Activated CD4-positive, alpha-beta T cell treated with anti-CD3 and anti-CD28 coated beads, Interleukin-2, amount 10 ng/mL, durations not matched to agents 24 days and 14 days (primary cell): Measurements from ENCODE around the gene PIGH. TPM values are rescaled to one million over a fixed set of nuclear protein-coding genes. Genes with fewer than 3 reads are reported as not detected.

Experiments used
- DNase-seq: peaks from one replicate; pipeline ENCODE4 v3.0.0; 2022
- H3K27ac Mint-ChIP-seq: one replicate; pipeline ENCODE4 v1.8.0; 2022; ENCODE audit warnings: mild to moderate bottlenecking, mixed read lengths
- H3K27me3 Mint-ChIP-seq: one replicate; pipeline ENCODE4 v1.8.0; 2022; ENCODE audit warnings: mixed read lengths
- H3K36me3 Mint-ChIP-seq: one replicate; pipeline ENCODE4 v1.8.0; 2022; ENCODE audit warnings: low read depth, mild to moderate bottlenecking, mixed read lengths
- H3K4me1 Mint-ChIP-seq: one replicate; pipeline ENCODE4 v1.8.0; 2021; ENCODE audit warnings: mixed read lengths
- H3K4me3 Mint-ChIP-seq: one replicate; pipeline ENCODE4 v1.8.0; 2022; ENCODE audit warnings: mild to moderate bottlenecking, moderate library complexity, mixed read lengths
- H3K9me3 Mint-ChIP-seq: one replicate; pipeline ENCODE4 v1.8.0; 2021; ENCODE audit warnings: mixed read lengths
- intact Hi-C: fragments of 100-400 bp; cut with micrococcal nuclease; formaldehyde crosslinking; loops from one replicate; pipeline ENCODE4 v1.15.1; 2023
- total RNA-seq: library from RNA; stranded (reverse); gene quantifications from 2 replicates; pipeline ENCODE4 v1.2.3, GENCODE V29; 2022

Gene PIGH
- total RNA-seq, 1 donor from 2014 or later, result 21.2 TPM

- Mint-ChIP-seq H3K36me3 (no peaks in the 10 kb centered on the region), H3K27ac (no peak overlapping the region), H3K4me3 (no peak overlapping the region), H3K27me3 (no peaks in the 10 kb centered on the region), H3K9me3 (no peaks in the 10 kb centered on the region), H3K4me1 (peaks cover 11% of the 10 kb centered on the region)
- intact Hi-C loops, result no loop called here
- DNase-seq, result no peak
Observed at GRCh38 chr14:67564236-67564635, 35.8 kb downstream of the PIGH start.

DNA sequence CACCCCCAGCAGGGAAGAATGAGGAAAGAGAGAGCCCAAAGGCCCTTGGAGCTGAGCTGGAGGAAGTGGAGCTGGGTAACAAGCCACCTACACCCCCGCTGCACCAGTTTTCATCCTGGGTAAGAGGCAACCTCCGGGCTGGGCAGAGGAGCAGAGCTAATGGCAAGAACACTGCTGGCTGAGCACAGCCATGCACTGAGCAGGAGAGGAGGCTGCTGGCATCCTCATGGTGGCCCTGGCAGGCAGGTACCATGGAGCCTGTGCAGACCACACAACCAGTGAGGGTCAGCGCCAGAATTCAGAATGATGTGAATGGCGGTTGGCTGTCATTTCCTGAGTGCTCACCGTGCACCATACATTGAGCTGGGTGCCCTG, 37.3 kb downstream of the PIGH start:
- intact Hi-C loops, result no loop called here
- Mint-ChIP-seq H3K4me3 (no peak overlapping the region), H3K27ac (no peak overlapping the region), H3K4me1 (peaks cover 11% of the 10 kb centered on the region), H3K9me3 (no peaks in the 10 kb centered on the region), H3K36me3 (no peaks in the 10 kb centered on the region), H3K27me3 (peaks cover 4% of the 10 kb centered on the region)
- no peak for DNase-seq

DNA sequence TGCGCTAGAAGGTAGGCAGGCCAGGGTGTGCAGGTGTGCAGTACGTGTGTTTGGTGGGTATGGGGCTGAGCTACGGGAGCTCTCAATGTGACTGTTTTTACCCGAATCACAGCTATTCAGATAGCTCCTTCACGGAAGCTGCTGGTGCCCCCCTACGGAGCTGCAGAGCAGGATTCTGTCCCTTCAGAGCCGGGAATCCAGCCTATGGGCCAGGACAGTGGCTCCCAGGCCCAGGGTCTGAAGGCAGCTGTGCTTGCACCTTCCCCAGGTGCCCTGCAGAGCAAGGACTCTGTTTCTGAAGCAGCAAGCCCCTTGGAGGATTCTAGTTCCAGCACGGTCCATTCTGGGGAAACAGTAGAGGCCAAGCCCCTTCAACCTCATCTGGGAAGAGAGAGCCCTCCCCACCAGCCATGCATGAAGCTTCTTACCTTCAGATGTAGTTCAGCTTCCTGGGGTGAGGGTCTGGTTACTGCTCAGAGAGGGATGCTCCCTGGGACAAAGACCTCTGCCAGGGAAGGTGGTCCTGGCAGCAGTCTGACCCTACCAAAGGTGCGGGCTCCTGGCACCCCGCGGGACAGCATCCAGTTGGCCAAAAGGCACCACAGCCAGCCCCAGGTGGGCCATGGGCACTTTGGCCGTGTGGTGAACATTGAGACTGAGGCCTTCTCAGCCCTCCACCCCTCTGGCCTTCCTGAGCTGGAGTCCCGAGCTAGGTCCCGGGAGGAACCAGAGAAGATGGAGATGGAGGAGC, 37.9 kb downstream of the PIGH start:
- Mint-ChIP-seq H3K27me3 (peaks cover 4% of the 10 kb centered on the region), H3K4me1 (peaks cover 6% of the 10 kb centered on the region), H3K4me3 (no peak overlapping the region), H3K9me3 (no peaks in the 10 kb centered on the region), H3K36me3 (no peaks in the 10 kb centered on the region), H3K27ac (no peak overlapping the region)
- DNase-seq, result no peak
- intact Hi-C loops, result no loop called here

DNA sequence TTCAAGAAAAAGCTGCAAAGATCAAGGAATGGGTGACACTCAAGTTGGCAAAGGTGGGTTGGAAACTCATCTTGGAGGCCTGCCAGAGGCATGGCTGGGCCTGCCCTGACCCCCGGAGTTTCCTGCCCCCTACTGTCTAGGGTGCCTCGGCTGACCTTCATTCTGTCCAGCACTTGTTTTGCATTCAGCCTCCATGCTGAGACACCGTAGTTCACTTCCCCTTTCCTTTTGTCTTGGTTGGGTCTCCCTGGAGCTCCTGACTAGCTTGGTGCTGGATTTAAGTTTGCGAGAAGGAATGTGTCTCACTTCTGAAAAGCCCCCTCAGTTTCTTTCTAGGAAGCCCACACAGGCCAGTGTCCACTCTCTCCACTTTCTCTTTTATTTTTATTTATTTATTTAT, 40.4 kb downstream of the PIGH start:
- H3K27me3 Mint-ChIP-seq, result peaks cover 6% of the 10 kb centered on the region
- no peak overlapping the region for H3K27ac Mint-ChIP-seq
- H3K36me3 Mint-ChIP-seq, result no peaks in the 10 kb centered on the region
- intact Hi-C loops, result no loop called here
- no peak for DNase-seq
- no peaks in the 10 kb centered on the region for H3K9me3 Mint-ChIP-seq
- peaks cover 2% of the 10 kb centered on the region for H3K4me1 Mint-ChIP-seq
- H3K4me3 Mint-ChIP-seq, result no peak overlapping the region

- Mint-ChIP-seq H3K4me3 (no peak overlapping the region), H3K4me1 (peaks cover 2% of the 10 kb centered on the region), H3K27ac (no peak overlapping the region), H3K36me3 (no peaks in the 10 kb centered on the region), H3K27me3 (peaks cover 6% of the 10 kb centered on the region), H3K9me3 (no peaks in the 10 kb centered on the region)
- intact Hi-C loops, result no loop called here
- DNase-seq, result no peak
Observed at GRCh38 chr14:67557656-67558055, 42.4 kb downstream of the PIGH start.

DNA sequence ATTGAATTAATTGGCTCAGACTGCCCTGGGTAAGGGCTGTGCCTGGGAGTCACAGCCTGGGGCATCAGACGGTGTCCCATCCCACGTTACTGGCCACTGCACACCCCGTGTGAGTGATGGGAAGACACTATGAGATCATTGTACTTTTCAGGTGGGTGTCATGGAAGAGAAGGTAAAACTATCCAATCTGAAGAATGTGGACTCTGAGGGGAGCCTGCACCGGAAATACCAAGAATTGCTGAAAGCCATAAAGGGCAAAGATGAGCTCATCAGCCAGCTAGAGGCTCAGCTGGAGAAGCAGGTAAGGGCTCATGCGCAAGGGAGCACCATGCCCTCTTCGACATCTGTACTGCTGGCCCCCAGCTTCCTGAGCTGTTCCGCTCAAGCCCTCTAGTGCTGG, 43.0 kb downstream of the PIGH start:
- Mint-ChIP-seq H3K27ac (no peak overlapping the region), H3K9me3 (no peaks in the 10 kb centered on the region), H3K36me3 (no peaks in the 10 kb centered on the region), H3K27me3 (peaks cover 6% of the 10 kb centered on the region), H3K4me1 (peaks cover 2% of the 10 kb centered on the region), H3K4me3 (no peak overlapping the region)
- intact Hi-C loops, result no loop called here
- DNase-seq, result no peak

DNA sequence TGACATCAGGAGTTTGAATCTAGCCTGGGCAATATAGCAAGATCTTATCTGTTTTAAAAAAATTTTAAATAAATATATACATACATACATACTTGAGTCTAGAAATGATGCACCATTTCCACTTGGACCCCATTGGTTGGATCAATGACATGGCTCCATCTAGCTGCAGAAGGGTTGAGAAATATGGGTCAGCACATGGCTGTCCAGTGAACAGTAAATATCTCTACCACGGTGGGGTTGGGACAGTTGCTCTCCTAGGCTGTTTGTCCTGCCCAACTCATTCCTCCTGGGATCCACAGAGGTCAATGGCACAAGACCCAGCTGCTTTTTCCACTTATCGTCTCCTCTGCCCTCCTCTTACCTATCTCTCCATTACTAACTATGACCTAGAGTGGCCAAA, 43.4 kb downstream of the PIGH start:
- H3K27me3 Mint-ChIP-seq, result peaks cover 6% of the 10 kb centered on the region
- intact Hi-C loops, result no loop called here
- no peak overlapping the region for H3K27ac Mint-ChIP-seq
- H3K4me3 Mint-ChIP-seq, result no peak overlapping the region
- no peaks in the 10 kb centered on the region for H3K36me3 Mint-ChIP-seq
- H3K9me3 Mint-ChIP-seq, result no peaks in the 10 kb centered on the region
- H3K4me1 Mint-ChIP-seq, result peaks cover 2% of the 10 kb centered on the region
- no peak for DNase-seq

DNA sequence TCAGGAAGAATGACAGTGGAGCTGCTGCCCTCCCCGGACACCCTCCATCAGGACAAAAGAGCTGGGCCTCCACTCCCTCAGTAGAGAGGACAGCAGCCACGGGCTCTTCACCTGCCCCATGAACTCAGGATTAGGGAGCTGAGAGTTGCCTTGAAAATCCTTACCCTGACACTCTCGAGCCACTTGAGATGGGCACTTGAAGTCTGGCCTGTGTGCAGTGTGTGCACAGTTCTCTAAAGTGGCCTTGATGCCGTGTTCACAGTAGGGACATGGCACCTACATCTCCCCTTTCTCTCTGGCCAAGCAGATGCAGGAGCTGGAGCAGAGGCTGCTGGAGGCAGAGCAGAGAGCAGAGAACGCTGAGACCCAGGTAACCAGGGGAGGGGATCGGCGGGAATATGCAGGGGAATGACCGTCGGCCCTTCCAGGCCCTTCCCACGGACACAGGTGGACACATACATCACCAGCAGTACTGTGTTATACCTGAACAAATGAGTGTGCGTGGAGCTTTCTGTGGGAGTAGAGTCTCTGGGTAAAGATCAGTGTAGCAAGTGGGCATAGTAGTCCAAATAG, 44.5 kb downstream of the PIGH start:
- Mint-ChIP-seq H3K27me3 (peaks cover 6% of the 10 kb centered on the region), H3K36me3 (no peaks in the 10 kb centered on the region), H3K4me1 (peaks cover 2% of the 10 kb centered on the region), H3K27ac (no peak overlapping the region), H3K4me3 (no peak overlapping the region), H3K9me3 (no peaks in the 10 kb centered on the region)
- no peak for DNase-seq
- intact Hi-C loops, result no loop called here

DNA sequence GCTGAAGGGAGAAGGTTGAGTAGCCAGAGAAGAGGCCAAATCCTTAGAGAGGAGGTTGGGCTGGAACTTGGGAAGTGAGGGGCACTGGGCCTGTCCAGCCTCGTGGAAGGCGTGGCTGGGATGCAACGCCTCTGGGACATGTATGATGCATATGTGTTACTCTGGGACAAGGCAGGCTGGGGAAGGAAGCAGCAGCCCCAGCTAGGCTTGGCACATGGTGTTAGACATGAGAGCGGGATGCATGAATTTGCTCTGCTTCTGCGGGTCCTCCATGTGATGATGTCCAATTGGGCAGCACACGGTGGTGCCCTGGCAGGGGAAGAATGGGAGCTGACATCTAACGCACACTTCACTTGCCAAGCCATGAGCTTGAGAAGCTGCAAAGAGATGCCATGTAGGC, 45.7 kb downstream of the PIGH start:
- intact Hi-C loops, result no loop called here
- H3K4me1 Mint-ChIP-seq, result peaks cover 2% of the 10 kb centered on the region
- no peak overlapping the region for H3K27ac Mint-ChIP-seq
- no peaks in the 10 kb centered on the region for H3K36me3 Mint-ChIP-seq
- peaks cover 6% of the 10 kb centered on the region for H3K27me3 Mint-ChIP-seq
- no peaks in the 10 kb centered on the region for H3K9me3 Mint-ChIP-seq
- H3K4me3 Mint-ChIP-seq, result no peak overlapping the region
- DNase-seq, result no peak

DNA sequence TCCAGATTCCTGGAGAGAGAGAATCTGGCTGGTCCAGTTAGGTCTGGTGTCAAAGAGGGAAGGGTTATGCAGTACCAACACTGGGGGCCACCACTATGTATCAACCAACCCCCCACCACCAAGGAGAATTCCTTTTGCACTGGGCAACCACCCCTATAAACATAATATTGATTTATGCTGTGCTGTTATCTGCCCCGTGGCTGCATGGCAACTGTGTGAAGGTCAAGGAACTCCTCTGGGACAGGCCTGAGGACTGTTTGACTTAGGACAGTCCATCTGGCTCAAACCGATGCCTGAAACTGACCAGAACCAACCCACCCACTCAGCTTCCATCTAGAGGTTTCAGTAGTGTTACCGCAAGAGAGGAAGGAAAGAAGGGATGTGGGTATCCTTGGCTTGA, 46.5 kb downstream of the PIGH start:
- H3K27ac Mint-ChIP-seq, result no peak overlapping the region
- peaks cover 2% of the 10 kb centered on the region for H3K4me1 Mint-ChIP-seq
- intact Hi-C loops, result no loop called here
- peaks cover 6% of the 10 kb centered on the region for H3K27me3 Mint-ChIP-seq
- H3K9me3 Mint-ChIP-seq, result no peaks in the 10 kb centered on the region
- no peak for DNase-seq
- no peaks in the 10 kb centered on the region for H3K36me3 Mint-ChIP-seq
- H3K4me3 Mint-ChIP-seq, result no peak overlapping the region

DNA sequence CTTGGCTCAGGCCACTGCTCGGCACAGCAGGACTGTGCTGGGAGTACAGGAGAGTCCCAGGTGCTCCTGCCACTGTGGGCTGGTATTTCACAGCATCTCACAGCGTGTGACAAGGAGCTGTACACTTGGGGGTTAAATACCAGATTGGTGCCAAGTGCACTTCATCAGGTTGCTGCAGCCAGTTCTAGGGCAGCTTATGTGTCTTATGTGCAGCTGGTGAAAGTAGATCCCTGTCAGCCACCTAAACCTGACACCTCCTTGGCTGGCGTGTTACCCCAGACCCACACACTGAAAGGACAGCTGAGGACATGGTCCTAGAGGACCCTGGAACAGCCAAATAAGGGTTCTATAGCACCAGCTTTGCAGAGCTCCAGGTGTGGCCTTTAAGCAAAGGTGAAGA, 48.1 kb downstream of the PIGH start:
- Mint-ChIP-seq H3K36me3 (no peaks in the 10 kb centered on the region), H3K4me3 (no peak overlapping the region), H3K27me3 (peaks cover under 1% of the 10 kb centered on the region), H3K27ac (no peak overlapping the region), H3K9me3 (no peaks in the 10 kb centered on the region), H3K4me1 (peaks cover under 1% of the 10 kb centered on the region)
- intact Hi-C loops, result no loop called here
- no peak for DNase-seq

DNA sequence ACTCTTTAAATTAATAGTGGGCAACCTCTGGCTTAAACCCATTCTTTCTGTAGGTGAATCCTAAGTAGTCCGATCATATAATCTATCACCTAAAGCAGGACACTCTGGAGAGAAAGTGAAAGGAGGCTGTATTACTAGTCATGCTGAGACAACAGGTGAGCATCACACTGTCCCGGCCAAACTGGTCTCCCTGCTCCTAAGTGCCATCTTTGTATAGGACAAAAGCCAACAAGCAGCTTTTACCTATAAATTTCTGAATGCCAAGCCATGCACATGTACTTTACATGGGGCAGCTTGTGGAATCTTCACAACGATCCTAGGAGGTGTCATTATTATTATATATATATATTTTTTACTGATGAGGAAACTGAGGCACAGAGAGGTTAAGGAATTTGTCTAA, 48.9 kb downstream of the PIGH start:
- Mint-ChIP-seq H3K27ac (no peak overlapping the region), H3K9me3 (no peaks in the 10 kb centered on the region), H3K27me3 (no peaks in the 10 kb centered on the region), H3K36me3 (no peaks in the 10 kb centered on the region), H3K4me3 (no peak overlapping the region), H3K4me1 (no peaks in the 10 kb centered on the region)
- no peak for DNase-seq
- intact Hi-C loops, result no loop called here

- Mint-ChIP-seq H3K9me3 (no peaks in the 10 kb centered on the region), H3K36me3 (no peaks in the 10 kb centered on the region), H3K27ac (no peak overlapping the region), H3K4me3 (no peak overlapping the region), H3K27me3 (peaks cover 4% of the 10 kb centered on the region), H3K4me1 (no peaks in the 10 kb centered on the region)
- no peak for DNase-seq
- intact Hi-C loops, result no loop called here
Observed at GRCh38 chr14:67549734-67550133, 50.3 kb downstream of the PIGH start.

GRCh38 chr14:67547224-67547780, 52.8 kb downstream of the PIGH start:
- no peaks in the 10 kb centered on the region for H3K4me1 Mint-ChIP-seq
- peaks cover 16% of the 10 kb centered on the region for H3K27me3 Mint-ChIP-seq
- no peaks in the 10 kb centered on the region for H3K9me3 Mint-ChIP-seq
- H3K27ac Mint-ChIP-seq, result no peak overlapping the region
- intact Hi-C loops, result no loop called here
- no peak for DNase-seq
- no peaks in the 10 kb centered on the region for H3K36me3 Mint-ChIP-seq
- H3K4me3 Mint-ChIP-seq, result no peak overlapping the region

- H3K27me3 Mint-ChIP-seq, result peaks cover 33% of the 10 kb centered on the region
- intact Hi-C loops, result no loop called here
- DNase-seq, result no peak
- H3K4me1 Mint-ChIP-seq, result peaks cover 6% of the 10 kb centered on the region
- no peak overlapping the region for H3K27ac Mint-ChIP-seq
- no peaks in the 10 kb centered on the region for H3K36me3 Mint-ChIP-seq
- H3K9me3 Mint-ChIP-seq, result no peaks in the 10 kb centered on the region
- no peak overlapping the region for H3K4me3 Mint-ChIP-seq
Observed at GRCh38 chr14:67544590-67544989, 55.5 kb downstream of the PIGH start.
